Naive thymus-derived CD4-positive, alpha-beta T cell (primary cell): ENCODE results near the gene AATK. TPM values are rescaled to one million over a fixed set of nuclear protein-coding genes. Genes with fewer than 3 reads are reported as not detected.

ENCODE experiments used
- ATAC-seq: fragments of 150-1000 bp; cut with Tn5 transposase; 2 replicates; pipeline ENCODE4 v1.10.0; 2021; ENCODE audit warnings: mild to moderate bottlenecking, moderate library complexity
- CTCF ChIA-PET: fragments of 350-600 bp; sonication (Branson Sonifier 250); formaldehyde crosslinking; loops from one replicate; lab custom pipeline; 2021; ENCODE audit warnings: antibody characterized with exemption; lab: Charles Lee
- POLR2A ChIA-PET: fragments of 350-600 bp; sonication (Branson Sonifier 250); formaldehyde crosslinking; loops from one replicate; lab custom pipeline; 2021; ENCODE audit warnings: antibody characterized with exemption, inconsistent platforms; lab: Charles Lee
- DNase-seq, 9 donors: peaks; one replicate each; pipeline versions ENCODE4 v3.0.0 to v3.0.0-alpha.2; 2020 to 2022; ENCODE audit warnings: mixed read lengths in 1 of 9
- H3K27ac ChIP-seq: one replicate; pipeline ENCODE4 v1.7.0; 2013; ENCODE audit warnings: mild to moderate bottlenecking, low read depth, low read length, moderate library complexity
- H3K27me3 ChIP-seq, 2 donors: one replicate each; pipeline ENCODE4 v1.7.0; 2013; ENCODE audit warnings: low read length in 2 of 2, mild to moderate bottlenecking in 2 of 2, moderate library complexity in 2 of 2; ENCODE audit not compliant: control insufficient read depth in 2 of 2, insufficient read depth in 2 of 2
- H3K36me3 ChIP-seq, 3 experiments: 1 replicate in 2 of 3; 2 replicates in 1 of 3; pipeline ENCODE4 v1.7.0; 2013; ENCODE audit warnings: low read length in 3 of 3, mild to moderate bottlenecking in 3 of 3, moderate library complexity in 1 of 3; ENCODE audit not compliant: insufficient read depth in 3 of 3, control insufficient read depth in 2 of 3
- H3K4me1 ChIP-seq, 2 donors: one replicate each; pipeline ENCODE4 v1.7.0; 2013; ENCODE audit warnings: low read length in 2 of 2, mild to moderate bottlenecking in 2 of 2, moderate library complexity in 1 of 2; ENCODE audit not compliant: control insufficient read depth in 2 of 2, insufficient read depth in 2 of 2
- H3K4me3 ChIP-seq: 2 replicates; pipeline ENCODE4 v1.7.0; 2013; ENCODE audit warnings: mild to moderate bottlenecking, low read length
- H3K9me3 ChIP-seq, 3 experiments: 1 replicate in 2 of 3; 2 replicates in 1 of 3; pipeline ENCODE4 v1.7.0; 2013; ENCODE audit warnings: low read length in 3 of 3; ENCODE audit not compliant: control insufficient read depth in 2 of 3
- H3K27ac Mint-ChIP-seq, 9 donors: one replicate each; pipeline ENCODE4 v1.8.0; 2020 to 2022; ENCODE audit warnings: mixed read lengths in 9 of 9, mild to moderate bottlenecking in 8 of 9, moderate library complexity in 5 of 9, inconsistent platforms in 2 of 9
- H3K27me3 Mint-ChIP-seq, 5 donors: one replicate each; pipeline ENCODE4 v1.8.0; 2021 to 2022; ENCODE audit warnings: mixed read lengths in 5 of 5, mild to moderate bottlenecking in 1 of 5
- H3K36me3 Mint-ChIP-seq, 5 donors: one replicate each; pipeline ENCODE4 v1.8.0; 2020 to 2022; ENCODE audit warnings: mixed read lengths in 5 of 5, mild to moderate bottlenecking in 3 of 5, inconsistent platforms in 1 of 5
- H3K4me1 Mint-ChIP-seq, 7 donors: one replicate each; pipeline ENCODE4 v1.8.0; 2020 to 2022; ENCODE audit warnings: mixed read lengths in 7 of 7, mild to moderate bottlenecking in 3 of 7, inconsistent platforms in 1 of 7
- H3K4me3 Mint-ChIP-seq, 10 donors: one replicate each; pipeline ENCODE4 v1.8.0; 2020 to 2022; ENCODE audit warnings: mild to moderate bottlenecking in 10 of 10, mixed read lengths in 10 of 10, moderate library complexity in 6 of 10, inconsistent platforms in 2 of 10
- H3K9me3 Mint-ChIP-seq, 11 donors: one replicate each; pipeline ENCODE4 v1.8.0; 2020 to 2022; ENCODE audit warnings: mixed read lengths in 11 of 11, mild to moderate bottlenecking in 4 of 11, inconsistent platforms in 1 of 11, moderate library complexity in 1 of 11
- intact Hi-C, 2 donors: fragments of 100-400 bp; cut with micrococcal nuclease; formaldehyde crosslinking; loops; one replicate each; pipeline ENCODE4 v1.15.1; 2023
- polyA plus RNA-seq, 2 donors: library from polyadenylated mRNA; unstranded; fragments of 300-500 nt; fragmentation: Illumina TruSeq; gene quantifications; one replicate each; pipeline ENCODE4 v1.2.3, GENCODE V29; 2021
- total RNA-seq, 6 experiments: library from RNA in 5 of 6; stranded (reverse) in 5 of 6; gene quantifications; 1 replicate in 5 of 6; 2 replicates in 1 of 6; pipeline ENCODE4 v1.2.3 and lab custom pipeline; 2021 to 2026

AATK gene
- total and polyA plus RNA-seq, 7 experiments from 2014 or later = 0.46 to 10.4 (median 1.4) TPM; not detected in 2

DNA sequence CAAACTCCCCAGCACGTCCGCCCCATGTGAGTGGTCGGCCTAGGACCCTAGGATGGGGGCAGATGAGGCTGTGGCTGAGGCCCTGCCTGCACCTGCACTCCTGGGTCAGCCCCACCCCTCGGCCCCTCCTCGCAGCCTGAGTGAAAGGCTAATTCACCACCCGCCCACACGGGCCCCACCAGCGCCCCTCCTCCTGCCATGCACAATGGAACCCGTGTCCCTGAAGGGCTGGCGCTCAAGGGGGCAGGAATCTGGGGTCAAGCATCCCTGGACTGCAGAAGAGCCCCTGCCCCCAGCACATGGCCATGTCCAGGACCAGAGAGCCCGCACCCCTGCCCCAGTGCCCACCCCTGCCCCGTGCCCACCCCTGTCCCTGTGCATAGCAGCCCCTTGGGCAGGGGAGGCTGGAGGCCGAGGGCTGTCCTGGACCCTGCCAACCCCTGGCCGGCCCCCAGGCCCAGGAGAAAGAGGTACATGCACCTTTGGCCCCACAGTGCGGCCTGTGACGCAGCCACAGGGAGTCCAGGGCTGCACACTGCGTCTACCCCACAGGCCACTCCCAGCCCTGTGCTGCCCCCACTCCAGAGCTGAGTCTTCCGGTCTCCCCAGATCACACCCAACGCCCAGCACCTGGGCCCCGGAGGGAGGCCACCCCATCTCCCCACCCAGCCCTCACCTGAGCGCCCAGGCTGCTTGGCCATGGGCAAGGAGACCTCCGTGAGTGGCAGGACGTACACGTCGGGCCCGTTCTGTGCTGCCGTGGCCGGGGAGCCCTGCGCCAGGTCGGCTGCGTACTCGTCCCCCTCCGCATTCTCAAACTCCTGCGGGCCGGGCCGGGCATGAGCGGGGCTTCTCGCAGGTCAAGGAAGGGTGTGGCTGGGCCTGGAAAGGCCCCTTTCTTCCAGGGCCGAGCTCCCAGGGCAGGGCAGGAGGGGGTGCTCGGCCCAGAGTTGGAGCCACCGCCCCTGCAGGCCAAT lies 35.3 kb downstream of the AATK start:
- no peaks in the 10 kb centered on the region for H3K36me3 ChIP-seq
- Mint-ChIP-seq H3K4me1 (peaks cover 0 to 2% (median 0%) of the 10 kb centered on the region in 7 donors), H3K9me3 (peaks cover 0 to 2% (median 0%) of the 10 kb centered on the region in 11 donors), H3K27me3 (no peaks in the 10 kb centered on the region), H3K36me3 (no peaks in the 10 kb centered on the region), H3K4me3 (no peak overlapping the region), H3K27ac (no peak overlapping the region)
- H3K27ac ChIP-seq = no peak overlapping the region
- no peaks in the 10 kb centered on the region for H3K4me1 ChIP-seq
- intact Hi-C loops = no loop called here
- H3K9me3 ChIP-seq = no peaks in the 10 kb centered on the region
- POLR2A ChIA-PET = no interaction called here
- DNase-seq (no peak), ATAC-seq (no peak)
- CTCF ChIA-PET = no interaction called here
- H3K27me3 ChIP-seq = no peaks in the 10 kb centered on the region
- no peak overlapping the region for H3K4me3 ChIP-seq

DNA sequence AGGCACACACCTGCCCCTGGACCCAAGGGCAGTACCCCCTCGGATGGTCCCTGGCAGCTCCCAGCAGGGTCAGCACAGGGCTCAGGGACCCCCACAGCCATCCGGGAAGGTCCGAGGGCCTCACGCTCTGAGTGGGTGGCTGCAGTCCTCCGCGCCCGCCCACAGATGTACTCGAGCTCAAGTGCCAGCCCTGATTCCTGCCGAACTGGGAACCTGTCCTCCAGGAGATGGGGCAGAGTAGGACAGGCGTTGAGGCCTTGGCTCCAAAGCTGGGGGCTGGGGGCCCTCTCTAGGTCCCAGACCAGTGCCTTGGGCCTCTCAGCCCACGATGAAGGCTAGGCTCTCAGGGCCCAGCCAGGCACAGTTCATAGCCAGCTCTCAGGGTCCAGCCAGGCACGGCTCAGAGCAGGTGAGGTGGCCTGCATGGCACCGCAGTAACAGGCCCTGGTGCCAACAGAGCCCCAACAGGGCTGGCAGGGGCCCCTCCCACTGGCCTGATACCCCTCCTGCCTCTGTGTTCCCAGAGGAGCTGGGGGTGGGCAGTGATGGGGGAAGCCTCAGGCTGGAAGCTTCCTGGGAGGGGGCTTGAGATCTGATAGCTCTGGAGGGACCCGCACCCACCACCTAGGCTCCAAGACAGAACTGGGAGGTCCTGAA lies 36.2 kb downstream of the AATK start:
- H3K27me3 Mint-ChIP-seq = no peaks in the 10 kb centered on the region
- H3K27me3 ChIP-seq = no peaks in the 10 kb centered on the region
- no peaks in the 10 kb centered on the region for H3K9me3 Mint-ChIP-seq
- no peaks in the 10 kb centered on the region for H3K36me3 ChIP-seq
- POLR2A ChIA-PET = no interaction called here
- no peak overlapping the region for H3K27ac Mint-ChIP-seq
- no peak overlapping the region for H3K4me3 ChIP-seq
- no peak for DNase-seq
- no peak overlapping the region for H3K4me3 Mint-ChIP-seq
- no peaks in the 10 kb centered on the region for H3K9me3 ChIP-seq
- no peaks in the 10 kb centered on the region for H3K36me3 Mint-ChIP-seq
- ATAC-seq = no peak
- no peak overlapping the region for H3K27ac ChIP-seq
- H3K4me1 Mint-ChIP-seq = peaks cover 0 to 2% (median 0%) of the 10 kb centered on the region in 7 donors
- no peaks in the 10 kb centered on the region for H3K4me1 ChIP-seq
- CTCF ChIA-PET = no interaction called here
- intact Hi-C loops = no loop called here

- Mint-ChIP-seq H3K27ac (no peak overlapping the region), H3K36me3 (no peaks in the 10 kb centered on the region), H3K9me3 (no peaks in the 10 kb centered on the region), H3K4me1 (peaks cover 0 to 2% (median 0%) of the 10 kb centered on the region in 7 donors), H3K4me3 (no peak overlapping the region), H3K27me3 (no peaks in the 10 kb centered on the region)
- Histone ChIP-seq H3K9me3 (no peaks in the 10 kb centered on the region), H3K4me3 (no peak overlapping the region), H3K4me1 (no peaks in the 10 kb centered on the region), H3K27me3 (no peaks in the 10 kb centered on the region), H3K36me3 (no peaks in the 10 kb centered on the region), H3K27ac (no peak overlapping the region)
- DNase-seq (no peak), ATAC-seq (peak; percentile 18)
- intact Hi-C loops = no loop called here
- ChIA-PET CTCF (no interaction called here), POLR2A (no interaction called here)
These were observed 36.7 kb downstream of the AATK start for GRCh38 chr17:81129289-81129688.

DNA sequence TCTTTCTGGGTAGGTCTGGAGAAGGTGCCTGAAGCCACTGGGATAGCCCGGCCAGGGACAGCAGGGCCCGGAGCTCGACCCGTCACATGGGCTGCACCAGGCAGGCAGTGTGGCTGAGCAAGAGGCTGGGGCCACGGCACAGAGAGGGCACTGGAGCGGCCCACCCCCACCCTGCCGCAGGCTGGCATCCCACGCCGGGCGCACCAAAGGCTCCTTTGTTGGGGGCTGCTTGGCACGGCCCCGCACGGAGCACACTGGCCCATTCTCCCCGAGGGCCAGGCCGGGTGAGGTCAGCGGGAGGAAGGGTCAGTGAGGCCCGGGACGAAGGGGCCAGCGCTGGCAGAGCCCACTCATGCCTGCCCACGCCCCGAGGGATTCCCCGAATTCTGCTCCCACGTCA lies 37.2 kb downstream of the AATK start:
- peaks cover 0 to 2% (median 0%) of the 10 kb centered on the region in 7 donors for H3K4me1 Mint-ChIP-seq
- intact Hi-C loops = no loop called here
- POLR2A ChIA-PET = no interaction called here
- Histone ChIP-seq H3K4me3 (no peak overlapping the region), H3K27ac (no peak overlapping the region), H3K9me3 (no peaks in the 10 kb centered on the region), H3K27me3 (no peaks in the 10 kb centered on the region), H3K4me1 (no peaks in the 10 kb centered on the region), H3K36me3 (no peaks in the 10 kb centered on the region)
- no peaks in the 10 kb centered on the region for H3K27me3 Mint-ChIP-seq
- no peaks in the 10 kb centered on the region for H3K9me3 Mint-ChIP-seq
- CTCF ChIA-PET = no interaction called here
- no peak for DNase-seq
- no peak overlapping the region for H3K4me3 Mint-ChIP-seq
- no peak overlapping the region for H3K27ac Mint-ChIP-seq
- ATAC-seq = no peak
- H3K36me3 Mint-ChIP-seq = no peaks in the 10 kb centered on the region

DNA sequence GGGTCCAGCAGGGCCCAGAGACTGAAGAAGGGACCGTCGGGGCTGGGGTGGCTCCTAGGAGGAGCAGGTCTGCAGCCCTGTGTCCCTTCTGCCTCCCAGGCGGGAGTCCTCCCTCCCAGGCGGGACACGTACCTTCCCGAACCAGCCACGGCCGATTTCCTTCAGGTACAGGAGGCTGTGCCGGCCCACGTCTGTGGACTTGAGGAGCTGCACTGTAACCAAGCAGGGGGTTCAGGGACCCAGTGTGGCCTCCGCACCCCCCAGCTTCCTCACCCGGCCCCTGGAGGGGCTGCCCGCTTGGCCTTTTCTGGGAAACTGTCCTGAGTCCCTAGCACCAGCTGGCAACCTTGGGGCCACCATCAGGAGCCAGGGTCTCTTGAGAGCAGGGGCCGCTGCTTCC lies 37.7 kb downstream of the AATK start:
- Histone ChIP-seq H3K9me3 (no peaks in the 10 kb centered on the region), H3K27me3 (no peaks in the 10 kb centered on the region), H3K4me3 (no peak overlapping the region), H3K4me1 (no peaks in the 10 kb centered on the region), H3K27ac (no peak overlapping the region), H3K36me3 (no peaks in the 10 kb centered on the region)
- peaks cover 0 to 2% (median 0%) of the 10 kb centered on the region in 7 donors for H3K4me1 Mint-ChIP-seq
- intact Hi-C loops = no loop called here
- ATAC-seq (no peak), DNase-seq (no peak)
- no peak overlapping the region for H3K4me3 Mint-ChIP-seq
- POLR2A ChIA-PET = no interaction called here
- no peaks in the 10 kb centered on the region for H3K27me3 Mint-ChIP-seq
- no peaks in the 10 kb centered on the region for H3K9me3 Mint-ChIP-seq
- H3K36me3 Mint-ChIP-seq = no peaks in the 10 kb centered on the region
- H3K27ac Mint-ChIP-seq = no peak overlapping the region
- CTCF ChIA-PET = no interaction called here

DNA sequence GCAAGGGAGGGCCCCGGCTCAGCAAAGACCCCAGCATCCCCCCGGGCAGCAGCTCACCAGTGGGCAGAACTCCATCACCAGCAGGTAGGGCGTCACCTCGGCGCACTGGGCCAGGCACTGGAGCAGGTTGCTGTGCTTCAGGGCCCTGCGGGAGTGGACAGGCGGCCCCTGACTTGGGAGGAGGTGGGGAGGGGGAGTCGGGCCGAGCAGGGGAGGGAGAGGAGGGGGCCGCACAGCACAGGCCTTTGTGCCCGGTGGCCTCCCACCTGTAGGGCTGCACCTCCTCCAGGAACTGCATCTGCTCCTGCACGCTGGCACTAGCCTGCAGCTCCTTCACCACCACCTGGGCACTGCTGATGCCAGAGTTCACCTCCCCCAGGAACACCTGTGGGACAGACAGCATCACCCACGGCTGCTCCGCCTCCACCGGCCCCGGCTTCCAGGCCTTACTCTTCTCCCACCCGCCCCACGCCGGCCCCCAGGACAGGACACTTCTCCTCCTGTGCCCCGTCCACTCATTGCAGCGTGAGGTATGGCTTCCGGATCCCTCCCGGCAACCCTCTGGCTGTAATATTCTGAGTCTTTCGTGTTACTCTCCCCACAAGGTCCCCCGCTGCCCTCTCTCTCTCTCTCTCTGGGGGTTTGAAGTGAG lies 38.4 kb downstream of the AATK start:
- Histone ChIP-seq H3K4me3 (no peak overlapping the region), H3K36me3 (no peaks in the 10 kb centered on the region), H3K9me3 (no peaks in the 10 kb centered on the region), H3K27ac (no peak overlapping the region), H3K4me1 (no peaks in the 10 kb centered on the region), H3K27me3 (no peaks in the 10 kb centered on the region)
- H3K9me3 Mint-ChIP-seq = no peaks in the 10 kb centered on the region
- no peaks in the 10 kb centered on the region for H3K27me3 Mint-ChIP-seq
- ChIA-PET CTCF (no interaction called here), POLR2A (no interaction called here)
- ATAC-seq (no peak), DNase-seq (no peak)
- H3K36me3 Mint-ChIP-seq = no peaks in the 10 kb centered on the region
- intact Hi-C loops = no loop called here
- no peak overlapping the region for H3K27ac Mint-ChIP-seq
- H3K4me3 Mint-ChIP-seq = no peak overlapping the region
- peaks cover 0 to 2% (median 0%) of the 10 kb centered on the region in 7 donors for H3K4me1 Mint-ChIP-seq
